Smooth muscle cell (in vitro differentiated cells): ENCODE results near the gene TUBB2A. TPM values are rescaled to one million over a fixed set of nuclear protein-coding genes. Genes with fewer than 3 reads are reported as not detected.

Experiments
- DNase-seq: peaks from one replicate; lab custom pipeline; 2025; ENCODE audit not compliant: unreplicated experiment; lab: John Stamatoyannopoulos, UW
- H2AFZ ChIP-seq: fragments of 200-600 bp; sonication (generic); 2 replicates; pipeline ENCODE4 v1.6.0; 2016; ENCODE audit warnings: antibody characterized with exemption, low read depth, mild to moderate bottlenecking
- H3F3A ChIP-seq: fragments of 200-600 bp; sonication (generic); 2 replicates; pipeline ENCODE4 v1.6.0; 2017; ENCODE audit warnings: antibody characterized with exemption, low read depth
- H3K27ac ChIP-seq: fragments of 200-600 bp; sonication (generic); 2 replicates; pipeline ENCODE4 v1.5.1; 2016; ENCODE audit warnings: low read depth, mild to moderate bottlenecking
- H3K27me3 ChIP-seq: fragments of 200-600 bp; sonication (generic); 2 replicates; pipeline ENCODE4 v1.6.1; 2016; ENCODE audit warnings: low read depth, mild to moderate bottlenecking
- H3K36me3 ChIP-seq: fragments of 200-600 bp; sonication (generic); 2 replicates; pipeline ENCODE4 v1.5.1; 2016; ENCODE audit warnings: low read depth
- H3K4me1 ChIP-seq: fragments of 200-600 bp; sonication (generic); 2 replicates; pipeline ENCODE4 v1.5.1; 2016; ENCODE audit warnings: low read depth
- H3K4me2 ChIP-seq: fragments of 200-600 bp; sonication (generic); 2 replicates; pipeline ENCODE4 v1.6.0; 2016; ENCODE audit warnings: mild to moderate bottlenecking
- H3K4me3 ChIP-seq: fragments of 200-600 bp; sonication (generic); 2 replicates; pipeline ENCODE4 v1.5.1; 2016; ENCODE audit warnings: mild to moderate bottlenecking
- H3K79me2 ChIP-seq: fragments of 200-600 bp; sonication (generic); 2 replicates; pipeline ENCODE4 v1.6.0; 2016; ENCODE audit warnings: low read depth, mild to moderate bottlenecking
- H3K9ac ChIP-seq: fragments of 200-600 bp; sonication (generic); 2 replicates; pipeline ENCODE4 v1.6.0; 2016; ENCODE audit warnings: low read depth
- H3K9me3 ChIP-seq: fragments of 200-600 bp; sonication (generic); replicated peaks from 2 replicates; pipeline ENCODE4 v1.5.1; 2016; ENCODE audit warnings: low read depth
- H4K20me1 ChIP-seq: fragments of 200-600 bp; sonication (generic); 2 replicates; pipeline ENCODE4 v1.6.0; 2016; ENCODE audit warnings: low read depth
- CTCF ChIP-seq: fragments of 200-600 bp; sonication (generic); IDR thresholded peaks from 2 replicates; pipeline ENCODE4 v1.5.1; 2017; ENCODE audit warnings: borderline replicate concordance, mild to moderate bottlenecking, antibody characterized with exemption; ENCODE audit not compliant: insufficient read depth, poor library complexity, severe bottlenecking
- WGBS: methylation state at CpG from one replicate; pipeline ENCODE4 v1.1.7; 2016; ENCODE audit warnings: low lambda C conversion rate; 5-methylcytosine and 5-hydroxymethylcytosine counted together
- polyA plus RNA-seq: library from polyadenylated mRNA; unstranded; fragments of >200 nt; fragmentation: Nextera tagmentation; extraction: Ambion mirVana; gene quantifications from 2 replicates; pipeline ENCODE4 v1.2.1, GENCODE V29; 2016
- total RNA-seq: library from RNA; depleted of rRNA; stranded (reverse); fragments of >200 nt; gene quantifications from 2 replicates; pipeline ENCODE4 v1.2.3, GENCODE V29; 2014

Gene TUBB2A
- total and polyA plus RNA-seq, 2 experiments from 2014 or later = 236 to 272 TPM

GRCh38 chr6:3137057-3137777, 20.1 kb downstream of the TUBB2A start:
- H3K79me2 ChIP-seq = no peaks in the 10 kb centered on the region
- no peaks in the 10 kb centered on the region for H3K4me1 ChIP-seq
- no peak overlapping the region for H3K4me3 ChIP-seq
- no peaks in the 10 kb centered on the region for H3K27me3 ChIP-seq
- no peak for TF ChIP-seq CTCF
- no peaks in the 10 kb centered on the region for H4K20me1 ChIP-seq
- WGBS = 92% methylated on average over 12 of the region's 12 CpGs
- no peak for DNase-seq
- no peak overlapping the region for H3K27ac ChIP-seq
- H3K36me3 ChIP-seq = peaks cover 13% of the 10 kb centered on the region
- no peak overlapping the region for H2AFZ ChIP-seq
- no peaks in the 10 kb centered on the region for H3F3A ChIP-seq
- H3K4me2 ChIP-seq = no peak overlapping the region
- no peaks in the 10 kb centered on the region for H3K9me3 ChIP-seq
- no peak overlapping the region for H3K9ac ChIP-seq

GRCh38 chr6:3136292-3137011, 20.9 kb downstream of the TUBB2A start:
- no peak for TF ChIP-seq CTCF
- Histone ChIP-seq H3K79me2 (no peaks in the 10 kb centered on the region), H2AFZ (no peak overlapping the region), H3K27ac (no peak overlapping the region), H3K4me1 (no peaks in the 10 kb centered on the region), H3K27me3 (no peaks in the 10 kb centered on the region), H3K9ac (no peak overlapping the region), H4K20me1 (no peaks in the 10 kb centered on the region), H3K4me2 (no peak overlapping the region), H3K4me3 (no peak overlapping the region), H3F3A (no peaks in the 10 kb centered on the region), H3K36me3 (peaks cover 13% of the 10 kb centered on the region), H3K9me3 (no peaks in the 10 kb centered on the region)
- WGBS = 92% methylated on average over 8 of the region's 8 CpGs
- no peak for DNase-seq

- H3K4me2 ChIP-seq = no peak overlapping the region
- no peaks in the 10 kb centered on the region for H3K4me1 ChIP-seq
- no peak overlapping the region for H3K27ac ChIP-seq
- H3K36me3 ChIP-seq = peaks cover 13% of the 10 kb centered on the region
- H4K20me1 ChIP-seq = no peaks in the 10 kb centered on the region
- no peak for DNase-seq
- no peak overlapping the region for H2AFZ ChIP-seq
- WGBS = 94% methylated on average over 13 of the region's 13 CpGs
- H3K9me3 ChIP-seq = no peaks in the 10 kb centered on the region
- no peaks in the 10 kb centered on the region for H3F3A ChIP-seq
- H3K9ac ChIP-seq = no peak overlapping the region
- H3K27me3 ChIP-seq = no peaks in the 10 kb centered on the region
- no peak for TF ChIP-seq CTCF
- H3K4me3 ChIP-seq = no peak overlapping the region
- H3K79me2 ChIP-seq = no peaks in the 10 kb centered on the region
Measured at GRCh38 chr6:3135668-3136291, 21.6 kb downstream of the TUBB2A start.
